Measurements from ENCODE around the gene EDEM2.

Gene EDEM2

GRCh38 chr20:35156978-35157377 lies 9.8 kb upstream of the EDEM2 start:
- TF ChIP-seq TAF1 (IDR thresholded peaks at IDR 0.05; ENCODE audit: borderline replicate concordance, insufficient read depth, low read length) = no peak
- no peak for TF ChIP-seq POLR2AphosphoS5 (IDR thresholded peaks at IDR 0.05; ENCODE audit: low read depth, low read length)
- no peak for TF ChIP-seq REST (IDR thresholded peaks at IDR 0.05; ENCODE audit: insufficient read depth in 1 of 2, low read depth in 2 of 2, low read length in 2 of 2)
- no peak for TF ChIP-seq FOXP2 (optimal IDR thresholded peaks at IDR 0.05; ENCODE audit: borderline replicate concordance, extremely low read depth, extremely low read length, insufficient read depth)
- TF ChIP-seq SIN3A (IDR thresholded peaks at IDR 0.05; ENCODE audit: borderline replicate concordance, insufficient read depth, low read length) = no peak

GRCh38 chr20:35155936-35156335 lies 8.8 kb upstream of the EDEM2 start:
- TF ChIP-seq POLR2AphosphoS5 (IDR thresholded peaks at IDR 0.05; ENCODE audit: low read depth, low read length) (no peak), FOXP2 (optimal IDR thresholded peaks at IDR 0.05; ENCODE audit: borderline replicate concordance, extremely low read depth, extremely low read length, insufficient read depth) (no peak), SIN3A (IDR thresholded peaks at IDR 0.05; ENCODE audit: borderline replicate concordance, insufficient read depth, low read length) (no peak), TAF1 (IDR thresholded peaks at IDR 0.05; ENCODE audit: borderline replicate concordance, insufficient read depth, low read length) (no peak), REST (IDR thresholded peaks at IDR 0.05; ENCODE audit: insufficient read depth in 1 of 2, low read depth in 2 of 2, low read length in 2 of 2) (no peak)

- TF ChIP-seq TAF1 (IDR thresholded peaks at IDR 0.05; ENCODE audit: borderline replicate concordance, insufficient read depth, low read length) (no peak), SIN3A (IDR thresholded peaks at IDR 0.05; ENCODE audit: borderline replicate concordance, insufficient read depth, low read length) (no peak), REST (IDR thresholded peaks at IDR 0.05; ENCODE audit: insufficient read depth in 1 of 2, low read depth in 2 of 2, low read length in 2 of 2) (no peak), FOXP2 (optimal IDR thresholded peaks at IDR 0.05; ENCODE audit: borderline replicate concordance, extremely low read depth, extremely low read length, insufficient read depth) (no peak), POLR2AphosphoS5 (IDR thresholded peaks at IDR 0.05; ENCODE audit: low read depth, low read length) (no peak)
These were observed 4.6 kb upstream of the EDEM2 start for GRCh38 chr20:35151736-35152135.

- TF ChIP-seq POLR2AphosphoS5 (IDR thresholded peaks at IDR 0.05; ENCODE audit: low read depth, low read length) (no peak), FOXP2 (optimal IDR thresholded peaks at IDR 0.05; ENCODE audit: borderline replicate concordance, extremely low read depth, extremely low read length, insufficient read depth) (no peak), SIN3A (IDR thresholded peaks at IDR 0.05; ENCODE audit: borderline replicate concordance, insufficient read depth, low read length) (no peak), TAF1 (IDR thresholded peaks at IDR 0.05; ENCODE audit: borderline replicate concordance, insufficient read depth, low read length) (no peak), REST (IDR thresholded peaks at IDR 0.05; ENCODE audit: insufficient read depth in 1 of 2, low read depth in 2 of 2, low read length in 2 of 2) (no peak)
These were observed 3.9 kb upstream of the EDEM2 start for GRCh38 chr20:35150846-35151579.
